ENCODE data around the gene DZIP3. TPM values are rescaled to one million over a fixed set of nuclear protein-coding genes. Genes with fewer than 3 reads are reported as not detected.

Gene DZIP3
- total and polyA plus RNA-seq, 2 of the 8 experiments (the other 6 are each of a cell fraction or from before 2014, with no cell fraction given): 10.4 to 24.3 TPM

- CTCF ChIA-PET (ENCODE audit: partially characterized antibody): no interaction called here
- Histone ChIP-seq H2BK20ac (ENCODE audit: low read length) (no peak overlapping the region), H3K23me2 (ENCODE audit: low read depth, low read length) (no peaks in the 10 kb centered on the region), H3K18ac (ENCODE audit: extremely low read depth, low read length) (no peak overlapping the region), H2BK15ac (ENCODE audit: low read length) (no peak overlapping the region), H3K4me3 (ENCODE audit: extremely low read depth in 1 of 4, insufficient read depth in 2 of 4, low read depth in 3 of 4, low read length in 4 of 4) (no peak overlapping the region), H3K4me2 (ENCODE audit: insufficient read depth in 1 of 2, low read depth in 2 of 2, low read length in 2 of 2) (no peak overlapping the region), H2BK12ac (ENCODE audit: low read depth, low read length) (no peak overlapping the region), H4K5ac (ENCODE audit: insufficient read length, low read depth, low read length) (no peak overlapping the region), H3K14ac (ENCODE audit: insufficient read length) (no peak overlapping the region), H3K27ac (ENCODE audit: low read depth, low read length) (no peak overlapping the region), H4K20me1 (replicated peaks in 1 of 2; ENCODE audit: control insufficient read depth in 1 of 2, insufficient read depth in 2 of 2, low read length in 2 of 2) (no peaks in the 10 kb centered on the region), H4K91ac (replicated peaks; ENCODE audit: insufficient read length, low read length) (no peak overlapping the region), H2AK5ac (ENCODE audit: low read depth, low read length) (no peak overlapping the region), H2BK120ac (replicated peaks; ENCODE audit: low read depth, low read length) (no peak overlapping the region), H3K9ac (replicated peaks in 1 of 4; ENCODE audit: extremely low read depth in 1 of 4, low read depth in 3 of 4, low read length in 3 of 4) (no peak overlapping the region), H3K9me3 (ENCODE audit: insufficient read depth in 2 of 2, low read depth in 1 of 2, low read length in 1 of 2) (peaks cover 6 to 7% of the 10 kb centered on the region in 2 experiments; a peak in 2 of 4 replicates), H3K4ac (replicated peaks; ENCODE audit: insufficient read length, low read depth, low read length) (no peak overlapping the region), H3K79me2 (ENCODE audit: control insufficient read depth in 1 of 2, insufficient read depth in 2 of 2, low read length in 2 of 2) (no peaks in the 10 kb centered on the region), H3K23ac (ENCODE audit: insufficient read length) (no peak overlapping the region), H4K8ac (ENCODE audit: extremely low read depth, insufficient read depth, low read length) (no peak overlapping the region), H3K4me1 (replicated peaks in 1 of 4; ENCODE audit: control insufficient read depth in 3 of 4, insufficient read depth in 4 of 4, low read length in 3 of 4) (no peaks in the 10 kb centered on the region), H3K56ac (replicated peaks; ENCODE audit: insufficient read length, low read depth, low read length) (no peak overlapping the region), H2BK5ac (ENCODE audit: low read depth, low read length) (no peak overlapping the region), H3K36me3 (ENCODE audit: control insufficient read depth in 2 of 4, insufficient read depth in 4 of 4, low read length in 3 of 4) (peaks cover 0 to 18% (median 7%) of the 10 kb centered on the region in 4 experiments; a peak in 4 of 8 replicates), H2AFZ (ENCODE audit: low read length) (no peak overlapping the region), H3K27me3 (replicated peaks in 1 of 4; ENCODE audit: control insufficient read depth in 3 of 4, extremely low read depth in 1 of 4, insufficient read depth in 3 of 4, low read length in 3 of 4) (no peaks in the 10 kb centered on the region), H3K79me1 (ENCODE audit: low read depth, low read length) (no peaks in the 10 kb centered on the region)
- FAIRE-seq: no peak
- DNase-seq (ENCODE audit: low read depth in 1 of 2, low spot score in 2 of 2): no peak
- 94% methylated on average over 1 of the region's 1 CpG; no CpG with 5 or more reads in 1 of the 2 experiments for WGBS, 2 experiments (ENCODE audit: extremely low coverage in 1 of 2, insufficient coverage in 1 of 2, insufficient read length in 1 of 2, insufficient replicate concordance in 2 of 2, low coverage in 1 of 2, low lambda C conversion rate in 2 of 2, missing lambda C conversion rate in 1 of 2)
- POLR2A ChIA-PET (ENCODE audit: partially characterized antibody): no interaction called here
- TF ChIP-seq JUND (IDR thresholded peaks at IDR 0.05; ENCODE audit: low read length): no peak
- no peak for TF ChIP-seq SIX5 (IDR thresholded peaks at IDR 0.05; ENCODE audit: low read depth, low read length)
- no peak for TF ChIP-seq ATF2 (IDR thresholded peaks at IDR 0.05; ENCODE audit: low read length)
- TF ChIP-seq CEBPB (IDR thresholded peaks at IDR 0.05; ENCODE audit: low read depth, low read length): no peak
- TF ChIP-seq TAF1 (IDR thresholded peaks at IDR 0.05; ENCODE audit: low read depth, low read length): no peak
- no peak for TF ChIP-seq MAFK (IDR thresholded peaks at IDR 0.05; ENCODE audit: low read depth, low read length)
- no peak for TF ChIP-seq TEAD4 (IDR thresholded peaks at IDR 0.05; ENCODE audit: low read depth, low read length)
- no peak for TF ChIP-seq MAX (IDR thresholded peaks at IDR 0.05)
- TF ChIP-seq NANOG (IDR thresholded peaks at IDR 0.05; ENCODE audit: insufficient read depth, low read depth, low read length, poor library complexity, severe bottlenecking): no peak
- no peak for TF ChIP-seq KDM4A (IDR thresholded peaks at IDR 0.05; ENCODE audit: low read depth, low read length, severe bottlenecking)
- no peak for TF ChIP-seq SRF (IDR thresholded peaks at IDR 0.05; ENCODE audit: low read depth, low read length)
- TF ChIP-seq CBX8 (IDR thresholded peaks at IDR 0.05; ENCODE audit: borderline replicate concordance, low read depth, low read length): no peak
- TF ChIP-seq POU5F1 (IDR thresholded peaks at IDR 0.05; ENCODE audit: low read depth, low read length): no peak
These were observed 108.9 kb downstream of the DZIP3 start for GRCh38 chr3:108698461-108698860.

Measured in H1 (cell line).